SK-N-DZ (cell line): ENCODE data around the gene ENOX1.

Source experiments
- DNase-seq: peaks from one replicate; pipeline ENCODE4 v3.0.0-alpha.2; 2015; ENCODE audit warnings: low spot score

Gene ENOX1

GRCh38 chr13:43669964-43670363 is 116.8 kb downstream of the ENOX1 start:
- no peak for DNase-seq

- no peak for DNase-seq
Observed at GRCh38 chr13:43669101-43669500, 117.7 kb downstream of the ENOX1 start.

GRCh38 chr13:43666403-43666802 is 120.4 kb downstream of the ENOX1 start:
- DNase-seq, result peak; percentile 40

- DNase-seq, result peak; percentile 91
Observed at GRCh38 chr13:43665388-43665787, 121.4 kb downstream of the ENOX1 start.

GRCh38 chr13:43664700-43665191 is 122.0 kb downstream of the ENOX1 start:
- DNase-seq, result peak; percentile 95

- DNase-seq, result no peak
Observed at GRCh38 chr13:43663474-43664090, 123.2 kb downstream of the ENOX1 start.

- no peak for DNase-seq
Observed at GRCh38 chr13:43662976-43663375, 123.8 kb downstream of the ENOX1 start.

- DNase-seq, result no peak
Observed at GRCh38 chr13:43661161-43661830, 125.5 kb downstream of the ENOX1 start.

- DNase-seq, result no peak
Observed at GRCh38 chr13:43657485-43657884, 129.3 kb downstream of the ENOX1 start.

- no peak for DNase-seq
Observed at GRCh38 chr13:43653980-43654379, 132.8 kb downstream of the ENOX1 start.

- DNase-seq, result no peak
Observed at GRCh38 chr13:43653395-43653794, 133.4 kb downstream of the ENOX1 start.

- peak; percentile 85 for DNase-seq
Observed at GRCh38 chr13:43652760-43653159, 134.0 kb downstream of the ENOX1 start.

- DNase-seq, result no peak
Observed at GRCh38 chr13:43650882-43651281, 135.9 kb downstream of the ENOX1 start.

- DNase-seq, result no peak
Observed at GRCh38 chr13:43648733-43649132, 138.0 kb downstream of the ENOX1 start.

GRCh38 chr13:43647471-43647870 is 139.3 kb downstream of the ENOX1 start:
- peak; percentile 73 for DNase-seq

GRCh38 chr13:43640476-43640875 is 146.3 kb downstream of the ENOX1 start:
- no peak for DNase-seq

GRCh38 chr13:43631106-43631505 is 155.7 kb downstream of the ENOX1 start:
- no peak for DNase-seq

- no peak for DNase-seq
Observed at GRCh38 chr13:43629691-43630480, 156.9 kb downstream of the ENOX1 start.

- DNase-seq, result peak; percentile 90
Observed at GRCh38 chr13:43626994-43627393, 159.8 kb downstream of the ENOX1 start.

- no peak for DNase-seq
Observed at GRCh38 chr13:43614063-43614462, 172.7 kb downstream of the ENOX1 start.

GRCh38 chr13:43611281-43612273 is 175.2 kb downstream of the ENOX1 start:
- no peak for DNase-seq
